HL-60 (cell line): Measurements from ENCODE around the gene SASH1.

Experiments used
- DNase-seq, 2 experiments: peaks; one replicate each; pipeline ENCODE4 v3.0.0-alpha.2; 2010 to 2020; ENCODE audit warnings: low read depth in 1 of 2, low spot score in 1 of 2
- H3K27ac ChIP-seq: fragments of 250-450 bp; sonication (Bioruptor Pico); replicated peaks from 2 replicates; pipeline ENCODE4 v1.5.1; 2020; ENCODE audit warnings: mild to moderate bottlenecking, moderate library complexity
- H3K27me3 ChIP-seq: fragments of 250-450 bp; sonication (Bioruptor Pico); 2 replicates; pipeline ENCODE4 v1.5.1; 2021; ENCODE audit warnings: mild to moderate bottlenecking, moderate library complexity; ENCODE audit not compliant: insufficient read depth, poor library complexity, severe bottlenecking
- H3K4me3 ChIP-seq: replicated peaks from 2 replicates; pipeline ENCODE4 v1.5.1; 2011; ENCODE audit warnings: mild to moderate bottlenecking, control low read depth, low read length; ENCODE audit not compliant: insufficient read depth
- GABPA ChIP-seq: IDR thresholded peaks from 2 replicates; pipeline ENCODE4 v1.6.1; 2012; ENCODE audit warnings: low read depth
- POLR2AphosphoS5 ChIP-seq: IDR thresholded peaks from 2 replicates; pipeline ENCODE4 v1.6.1; 2012; ENCODE audit warnings: low read depth
- SPI1 ChIP-seq: IDR thresholded peaks from 2 replicates; pipeline ENCODE4 v1.6.1; 2012; ENCODE audit warnings: low read depth, mild to moderate bottlenecking, borderline replicate concordance
- TF ChIP-seq, protein P1 (sequence below): IDR thresholded peaks from one replicate; pipeline ENCODE4 v1.5.1; 2011; ENCODE audit warnings: low read length, control low read depth, inconsistent platforms; ENCODE audit not compliant: insufficient read depth
- TF ChIP-seq, protein P2 (sequence below): IDR thresholded peaks from 2 replicates; pipeline ENCODE4 v1.6.1; 2012; ENCODE audit warnings: low read depth; ENCODE audit not compliant: insufficient replicate concordance

SASH1 gene

DNA sequence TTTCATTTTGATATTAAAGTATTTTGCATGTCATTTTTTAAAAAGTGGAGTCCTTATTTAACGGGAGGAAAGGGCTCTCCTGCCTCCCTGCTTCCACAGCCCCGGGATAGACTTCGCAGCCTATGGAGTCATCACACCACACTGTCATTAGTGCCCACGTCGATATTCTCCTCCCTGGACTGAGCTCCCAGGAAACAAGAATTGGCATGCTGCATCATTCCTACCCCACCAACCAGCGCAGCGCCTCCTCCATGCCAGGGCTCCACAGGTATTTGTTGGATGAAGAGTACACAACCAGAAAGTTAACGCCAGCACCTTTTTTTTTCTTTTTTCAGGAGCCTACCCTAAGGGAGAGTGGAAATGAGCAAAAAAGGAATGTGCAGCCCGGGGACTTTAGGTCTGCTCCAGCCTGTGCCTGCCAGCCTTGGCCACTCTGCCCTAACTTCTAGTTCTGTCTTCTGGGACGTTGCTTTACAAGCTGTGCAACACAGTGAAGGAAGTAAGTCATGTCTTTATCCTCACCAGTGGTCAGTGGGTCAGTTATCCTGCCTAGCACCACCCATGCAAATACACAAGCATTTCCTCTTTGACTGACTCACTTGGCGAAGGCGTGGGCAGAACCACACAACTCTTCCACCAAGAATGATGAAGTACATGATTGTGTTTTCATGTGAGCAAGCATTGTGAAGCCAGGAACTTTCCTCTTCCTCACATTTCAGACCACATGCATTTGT lies 223.5 kb downstream of the SASH1 start:
- DNase-seq, result no peak
- TF ChIP-seq POLR2AphosphoS5 (no peak), GABPA (no peak), SPI1 (no peak)
- TF ChIP-seq, protein P1, sequence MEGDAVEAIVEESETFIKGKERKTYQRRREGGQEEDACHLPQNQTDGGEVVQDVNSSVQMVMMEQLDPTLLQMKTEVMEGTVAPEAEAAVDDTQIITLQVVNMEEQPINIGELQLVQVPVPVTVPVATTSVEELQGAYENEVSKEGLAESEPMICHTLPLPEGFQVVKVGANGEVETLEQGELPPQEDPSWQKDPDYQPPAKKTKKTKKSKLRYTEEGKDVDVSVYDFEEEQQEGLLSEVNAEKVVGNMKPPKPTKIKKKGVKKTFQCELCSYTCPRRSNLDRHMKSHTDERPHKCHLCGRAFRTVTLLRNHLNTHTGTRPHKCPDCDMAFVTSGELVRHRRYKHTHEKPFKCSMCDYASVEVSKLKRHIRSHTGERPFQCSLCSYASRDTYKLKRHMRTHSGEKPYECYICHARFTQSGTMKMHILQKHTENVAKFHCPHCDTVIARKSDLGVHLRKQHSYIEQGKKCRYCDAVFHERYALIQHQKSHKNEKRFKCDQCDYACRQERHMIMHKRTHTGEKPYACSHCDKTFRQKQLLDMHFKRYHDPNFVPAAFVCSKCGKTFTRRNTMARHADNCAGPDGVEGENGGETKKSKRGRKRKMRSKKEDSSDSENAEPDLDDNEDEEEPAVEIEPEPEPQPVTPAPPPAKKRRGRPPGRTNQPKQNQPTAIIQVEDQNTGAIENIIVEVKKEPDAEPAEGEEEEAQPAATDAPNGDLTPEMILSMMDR, result no peak
- TF ChIP-seq, protein P2, sequence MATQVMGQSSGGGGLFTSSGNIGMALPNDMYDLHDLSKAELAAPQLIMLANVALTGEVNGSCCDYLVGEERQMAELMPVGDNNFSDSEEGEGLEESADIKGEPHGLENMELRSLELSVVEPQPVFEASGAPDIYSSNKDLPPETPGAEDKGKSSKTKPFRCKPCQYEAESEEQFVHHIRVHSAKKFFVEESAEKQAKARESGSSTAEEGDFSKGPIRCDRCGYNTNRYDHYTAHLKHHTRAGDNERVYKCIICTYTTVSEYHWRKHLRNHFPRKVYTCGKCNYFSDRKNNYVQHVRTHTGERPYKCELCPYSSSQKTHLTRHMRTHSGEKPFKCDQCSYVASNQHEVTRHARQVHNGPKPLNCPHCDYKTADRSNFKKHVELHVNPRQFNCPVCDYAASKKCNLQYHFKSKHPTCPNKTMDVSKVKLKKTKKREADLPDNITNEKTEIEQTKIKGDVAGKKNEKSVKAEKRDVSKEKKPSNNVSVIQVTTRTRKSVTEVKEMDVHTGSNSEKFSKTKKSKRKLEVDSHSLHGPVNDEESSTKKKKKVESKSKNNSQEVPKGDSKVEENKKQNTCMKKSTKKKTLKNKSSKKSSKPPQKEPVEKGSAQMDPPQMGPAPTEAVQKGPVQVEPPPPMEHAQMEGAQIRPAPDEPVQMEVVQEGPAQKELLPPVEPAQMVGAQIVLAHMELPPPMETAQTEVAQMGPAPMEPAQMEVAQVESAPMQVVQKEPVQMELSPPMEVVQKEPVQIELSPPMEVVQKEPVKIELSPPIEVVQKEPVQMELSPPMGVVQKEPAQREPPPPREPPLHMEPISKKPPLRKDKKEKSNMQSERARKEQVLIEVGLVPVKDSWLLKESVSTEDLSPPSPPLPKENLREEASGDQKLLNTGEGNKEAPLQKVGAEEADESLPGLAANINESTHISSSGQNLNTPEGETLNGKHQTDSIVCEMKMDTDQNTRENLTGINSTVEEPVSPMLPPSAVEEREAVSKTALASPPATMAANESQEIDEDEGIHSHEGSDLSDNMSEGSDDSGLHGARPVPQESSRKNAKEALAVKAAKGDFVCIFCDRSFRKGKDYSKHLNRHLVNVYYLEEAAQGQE, result no peak
- no peak overlapping the region for H3K4me3 ChIP-seq
- no peak overlapping the region for H3K27ac ChIP-seq
- no peaks in the 10 kb centered on the region for H3K27me3 ChIP-seq

DNA sequence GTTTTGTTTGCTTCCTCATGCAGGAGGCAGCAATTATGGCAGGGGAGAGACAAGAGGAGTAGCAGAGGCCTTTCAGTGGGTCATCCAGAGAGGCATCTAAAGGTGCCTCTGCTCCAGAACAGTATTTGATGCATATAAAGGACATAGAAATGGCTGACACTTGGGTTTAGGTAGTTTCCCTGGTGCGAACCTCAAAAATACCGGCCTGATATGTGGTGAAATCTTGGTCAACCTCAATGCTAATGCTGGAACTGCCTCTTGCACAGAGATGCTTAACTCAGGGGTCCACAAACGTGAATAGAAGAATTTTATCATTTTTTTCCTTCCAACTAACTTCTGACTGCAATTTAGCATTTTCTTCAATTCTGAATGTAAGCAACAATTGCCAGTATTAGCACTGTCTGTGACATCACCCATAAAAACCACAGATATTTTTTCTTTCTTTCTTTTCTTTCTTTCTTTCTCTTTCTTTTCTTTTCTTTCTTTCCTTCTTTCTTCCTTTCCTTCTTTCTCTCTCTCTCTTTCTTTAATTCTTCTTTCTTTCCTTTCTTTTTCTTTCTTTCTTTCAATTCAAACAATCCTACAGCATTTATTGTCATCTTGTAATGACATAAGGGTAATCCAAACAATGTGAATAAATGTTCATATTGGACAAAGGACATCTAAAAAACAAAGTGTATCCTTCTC lies 224.2 kb downstream of the SASH1 start:
- TF ChIP-seq, protein P2, result no peak
- TF ChIP-seq SPI1 (no peak), POLR2AphosphoS5 (no peak), GABPA (no peak)
- TF ChIP-seq, protein P1, result no peak
- H3K4me3 ChIP-seq, result no peak overlapping the region
- H3K27ac ChIP-seq, result no peak overlapping the region
- H3K27me3 ChIP-seq, result no peaks in the 10 kb centered on the region
- no peak for DNase-seq

DNA sequence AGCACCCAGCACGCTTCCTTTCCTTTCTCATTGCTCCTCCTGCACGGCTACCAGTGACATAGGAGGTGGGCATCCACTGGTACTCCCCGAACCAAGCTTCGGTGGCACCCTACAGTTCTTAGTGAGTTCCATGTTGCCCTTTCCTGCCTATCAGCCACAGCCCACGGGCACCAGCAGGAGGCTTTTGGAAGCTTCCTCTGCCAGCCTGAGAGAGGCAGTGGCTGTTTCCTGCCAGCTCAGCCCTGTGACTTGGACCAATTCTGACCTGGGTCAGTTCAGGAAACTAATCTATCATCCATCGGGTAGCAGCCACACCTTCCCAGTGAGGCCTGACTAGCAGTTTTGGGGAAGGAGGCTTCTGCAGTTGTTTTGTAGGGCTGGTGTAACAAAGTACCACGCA lies 227.8 kb downstream of the SASH1 start:
- Histone ChIP-seq H3K27ac (no peak overlapping the region), H3K4me3 (no peak overlapping the region), H3K27me3 (no peaks in the 10 kb centered on the region)
- no peak for DNase-seq
- TF ChIP-seq POLR2AphosphoS5, result no peak
- TF ChIP-seq, protein P1, result no peak
- no peak for TF ChIP-seq GABPA
- TF ChIP-seq, protein P2, result no peak
- no peak for TF ChIP-seq SPI1
